Panc1 (cell line): ENCODE measurements around the gene PTGES. TPM values are rescaled to one million over a fixed set of nuclear protein-coding genes. Genes with fewer than 3 reads are reported as not detected.

Experiments used
- ATAC-seq: fragments of 200-7000 bp; cut with Tn5 transposase; 2 replicates; pipeline ENCODE4 v1.9.1; 2020; ENCODE audit warnings: mild to moderate bottlenecking, moderate library complexity
- BruUV-seq: library from RNA; stranded (reverse); fragments of 400-500 nt; replicated peaks from 2 replicates; lab custom pipeline; 2021; lab: Mats Ljungman, UMichigan
- CTCF ChIA-PET: fragments of 300-600 bp; sonication (Branson Sonifier 250); formaldehyde crosslinking; loops from one replicate; lab custom pipeline; 2022; ENCODE audit warnings: antibody characterized with exemption; lab: Charles Lee
- POLR2A ChIA-PET: fragments of 300-600 bp; sonication (Branson Sonifier 250); formaldehyde crosslinking; loops from one replicate; lab custom pipeline; 2022; ENCODE audit warnings: antibody characterized with exemption; lab: Charles Lee
- DNase-seq: peaks from one replicate; pipeline ENCODE4 v3.0.0-alpha.2; 2010; ENCODE audit warnings: low read depth, low spot score
- H3K27ac ChIP-seq: 2 replicates; pipeline ENCODE4 v1.5.1; 2011; ENCODE audit warnings: mild to moderate bottlenecking, low read length, inconsistent platforms
- H3K27me3 ChIP-seq: fragments of 200-500 bp; sonication (Bioruptor generic); 2 replicates; pipeline ENCODE4 v1.6.0; 2014; ENCODE audit warnings: low read length, inconsistent platforms; ENCODE audit not compliant: control insufficient read depth, insufficient read depth
- H3K36me3 ChIP-seq: fragments of 200-500 bp; sonication (Bioruptor generic); 2 replicates; pipeline ENCODE4 v1.5.1; 2014; ENCODE audit warnings: inconsistent platforms, mild to moderate bottlenecking, low read length, moderate library complexity; ENCODE audit not compliant: control insufficient read depth, insufficient read depth
- H3K4me1 ChIP-seq: 2 replicates; pipeline ENCODE4 v1.5.1; 2011; ENCODE audit warnings: inconsistent platforms, mild to moderate bottlenecking, low read length, moderate library complexity; ENCODE audit not compliant: control insufficient read depth, insufficient read depth
- H3K4me3 ChIP-seq, 2 experiments: 2 replicates each; pipeline ENCODE4 v1.5.1; 2011 to 2012; ENCODE audit warnings: low read depth in 2 of 2, low read length in 2 of 2, mild to moderate bottlenecking in 2 of 2, inconsistent platforms in 1 of 2, moderate library complexity in 1 of 2
- H3K9me3 ChIP-seq: fragments of 200-500 bp; sonication (Bioruptor generic); 2 replicates; pipeline ENCODE4 v1.5.1; 2014; ENCODE audit warnings: low read depth, mild to moderate bottlenecking, inconsistent platforms, low read length, moderate library complexity; ENCODE audit not compliant: control insufficient read depth, insufficient read depth
- CTCF ChIP-seq: fragments of 450-650 bp; IDR thresholded peaks from 2 replicates; pipeline ENCODE4 v1.5.1; 2017; ENCODE audit warnings: mild to moderate bottlenecking
- POLR2AphosphoS5 ChIP-seq: IDR thresholded peaks from 2 replicates; pipeline ENCODE4 v1.6.1; 2012; ENCODE audit warnings: mild to moderate bottlenecking, low read depth, low read length, moderate library complexity
- SIN3A ChIP-seq: IDR thresholded peaks from 2 replicates; pipeline ENCODE4 v1.6.1; 2012; ENCODE audit warnings: low read depth, mild to moderate bottlenecking, low read length, moderate library complexity, borderline replicate concordance; ENCODE audit not compliant: insufficient read depth
- TCF7L2 ChIP-seq: IDR thresholded peaks from 2 replicates; pipeline ENCODE4 v1.6.1; 2011; ENCODE audit warnings: mild to moderate bottlenecking, low read depth, low read length, inconsistent platforms
- in situ Hi-C: cut with HindIII; loops from 2 replicates; pipeline ENCODE4 v1.10.0; 2016; ENCODE audit warnings: low sequenced_read_pairs, low pct_unique_long_range_greater_than_20kb
- intact Hi-C: fragments of 100-400 bp; cut with micrococcal nuclease; formaldehyde crosslinking; loops from one replicate; pipeline ENCODE4 v1.10.0; 2022; ENCODE audit not compliant: unreplicated experiment
- total RNA-seq: library from RNA; stranded (reverse); gene quantifications from one replicate; pipeline ENCODE4 v1.2.1, GENCODE V29; 2021; ENCODE audit not compliant: unreplicated experiment
- TF ChIP-seq, protein P1 (sequence below), 2 experiments: IDR thresholded peaks; 2 replicates each; pipeline ENCODE4 v1.6.1; 2011 to 2012; ENCODE audit warnings: low read depth in 2 of 2, control low read depth in 1 of 2, low read length in 1 of 2, mild to moderate bottlenecking in 1 of 2, moderate library complexity in 1 of 2; ENCODE audit not compliant: insufficient read depth in 1 of 2

Gene PTGES
- total RNA-seq, 1 experiment from 2014 or later = 1.1 TPM

DNA sequence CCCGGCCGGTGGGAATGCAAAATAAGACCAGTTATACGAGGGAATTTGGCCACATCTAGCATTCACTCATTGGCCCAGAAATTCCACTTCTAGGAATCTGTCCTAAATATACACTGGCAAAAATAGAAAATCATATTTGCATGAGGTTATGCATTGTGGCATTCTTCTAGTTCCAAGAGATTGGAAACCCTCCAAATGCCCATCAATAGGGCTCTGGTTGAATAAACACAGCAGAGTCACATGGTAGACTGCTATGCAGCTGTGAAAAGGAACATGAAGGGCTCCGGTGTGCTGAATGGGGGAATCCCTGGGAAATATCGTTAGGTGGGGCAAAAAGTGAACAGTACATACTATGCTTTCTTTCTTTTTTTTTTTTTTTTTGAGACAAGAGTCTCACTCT is 36.8 kb downstream of the PTGES start:
- H3K27me3 ChIP-seq = no peaks in the 10 kb centered on the region
- H3K27ac ChIP-seq = no peak overlapping the region
- H3K4me3 ChIP-seq = no peak overlapping the region
- no TSS peak for BruUV-seq
- in situ Hi-C loops = no loop called here
- no peaks in the 10 kb centered on the region for H3K9me3 ChIP-seq
- ChIA-PET CTCF (no interaction called here), POLR2A (no interaction called here)
- H3K36me3 ChIP-seq = no peaks in the 10 kb centered on the region
- H3K4me1 ChIP-seq = peaks cover 7% of the 10 kb centered on the region
- DNase-seq (no peak), ATAC-seq (no peak)
- TF ChIP-seq SIN3A = no peak
- no peak for TF ChIP-seq CTCF
- no peak for TF ChIP-seq TCF7L2
- TF ChIP-seq, protein P1, sequence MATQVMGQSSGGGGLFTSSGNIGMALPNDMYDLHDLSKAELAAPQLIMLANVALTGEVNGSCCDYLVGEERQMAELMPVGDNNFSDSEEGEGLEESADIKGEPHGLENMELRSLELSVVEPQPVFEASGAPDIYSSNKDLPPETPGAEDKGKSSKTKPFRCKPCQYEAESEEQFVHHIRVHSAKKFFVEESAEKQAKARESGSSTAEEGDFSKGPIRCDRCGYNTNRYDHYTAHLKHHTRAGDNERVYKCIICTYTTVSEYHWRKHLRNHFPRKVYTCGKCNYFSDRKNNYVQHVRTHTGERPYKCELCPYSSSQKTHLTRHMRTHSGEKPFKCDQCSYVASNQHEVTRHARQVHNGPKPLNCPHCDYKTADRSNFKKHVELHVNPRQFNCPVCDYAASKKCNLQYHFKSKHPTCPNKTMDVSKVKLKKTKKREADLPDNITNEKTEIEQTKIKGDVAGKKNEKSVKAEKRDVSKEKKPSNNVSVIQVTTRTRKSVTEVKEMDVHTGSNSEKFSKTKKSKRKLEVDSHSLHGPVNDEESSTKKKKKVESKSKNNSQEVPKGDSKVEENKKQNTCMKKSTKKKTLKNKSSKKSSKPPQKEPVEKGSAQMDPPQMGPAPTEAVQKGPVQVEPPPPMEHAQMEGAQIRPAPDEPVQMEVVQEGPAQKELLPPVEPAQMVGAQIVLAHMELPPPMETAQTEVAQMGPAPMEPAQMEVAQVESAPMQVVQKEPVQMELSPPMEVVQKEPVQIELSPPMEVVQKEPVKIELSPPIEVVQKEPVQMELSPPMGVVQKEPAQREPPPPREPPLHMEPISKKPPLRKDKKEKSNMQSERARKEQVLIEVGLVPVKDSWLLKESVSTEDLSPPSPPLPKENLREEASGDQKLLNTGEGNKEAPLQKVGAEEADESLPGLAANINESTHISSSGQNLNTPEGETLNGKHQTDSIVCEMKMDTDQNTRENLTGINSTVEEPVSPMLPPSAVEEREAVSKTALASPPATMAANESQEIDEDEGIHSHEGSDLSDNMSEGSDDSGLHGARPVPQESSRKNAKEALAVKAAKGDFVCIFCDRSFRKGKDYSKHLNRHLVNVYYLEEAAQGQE (IDR thresholded peaks at IDR 0.05; ENCODE audit: insufficient read depth in 1 of 2, low read depth in 2 of 2, low read length in 1 of 2) = no peak
- TF ChIP-seq POLR2AphosphoS5 = no peak
- intact Hi-C loops = loop anchor here (5.0 kb wide), 1 partner anchor 74 kb away; the partner anchor contains the start of gene ASB6

DNA sequence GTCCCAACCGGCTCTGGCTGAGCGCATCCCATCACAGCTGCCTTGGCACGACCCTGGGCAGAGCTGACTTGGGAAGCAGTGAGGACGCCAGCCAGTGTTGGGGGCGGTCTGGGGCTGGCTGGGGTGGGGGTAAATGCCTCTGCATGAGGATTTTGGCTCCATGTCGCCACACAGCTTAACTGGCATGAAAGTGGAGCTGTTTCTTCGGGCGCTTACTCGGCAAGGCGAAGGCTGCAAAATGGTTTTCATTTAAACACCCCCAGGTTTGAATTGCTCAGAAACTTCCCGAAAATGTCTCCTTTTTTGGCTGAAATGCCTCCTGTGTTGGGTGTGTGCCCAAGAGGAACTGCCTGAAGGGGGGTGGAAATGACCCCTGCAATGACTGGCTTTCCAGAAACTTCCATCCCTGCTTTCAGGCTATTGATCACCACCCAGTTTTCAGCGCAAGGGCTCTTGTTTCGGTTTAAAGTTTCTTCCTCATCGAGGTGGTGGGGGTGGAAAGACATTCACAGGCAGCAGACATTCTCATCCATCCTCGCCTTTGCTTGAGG is 38.3 kb downstream of the PTGES start:
- in situ Hi-C loops = no loop called here
- CTCF ChIA-PET = no interaction called here

More for the DNA sequence above, 38.3 kb downstream of the PTGES start:
- BruUV-seq = no TSS peak
- DNase-seq (no peak), ATAC-seq (no peak)
- intact Hi-C loops = loop anchor here (5.0 kb wide), 1 partner anchor 72 kb away; the partner anchor contains the start of gene ASB6
- no peaks in the 10 kb centered on the region for H3K9me3 ChIP-seq
- H3K4me1 ChIP-seq = peaks cover 7% of the 10 kb centered on the region
- H3K4me3 ChIP-seq = no peak overlapping the region
- no peak for TF ChIP-seq SIN3A
- TF ChIP-seq POLR2AphosphoS5 = no peak
- TF ChIP-seq TCF7L2 = no peak
- TF ChIP-seq, protein P1 (IDR thresholded peaks at IDR 0.05; ENCODE audit: insufficient read depth in 1 of 2, low read depth in 2 of 2, low read length in 1 of 2) = no peak
- no peak for TF ChIP-seq CTCF
- no peaks in the 10 kb centered on the region for H3K27me3 ChIP-seq
- POLR2A ChIA-PET = no interaction called here
- no peaks in the 10 kb centered on the region for H3K36me3 ChIP-seq
- no peak overlapping the region for H3K27ac ChIP-seq
